Astrocyte of the cerebellum (primary cell): ENCODE data around the gene FAM221B.

ENCODE experiments used
- DNase-seq: peaks from one replicate; pipeline ENCODE4 v3.0.0-alpha.2; 2011; ENCODE audit warnings: low read depth
- H3K4me3 ChIP-seq: 2 replicates; pipeline ENCODE4 v1.5.1; 2011; ENCODE audit warnings: mild to moderate bottlenecking, low read depth, low read length, moderate library complexity
- CTCF ChIP-seq: IDR thresholded peaks from 2 replicates; pipeline ENCODE4 v1.5.1; 2012; ENCODE audit warnings: low read length, low read depth, moderate library complexity, mild to moderate bottlenecking; ENCODE audit errors: missing control alignments
- in situ Hi-C: cut with HindIII; loops from 2 replicates; pipeline ENCODE4 v1.10.0; 2017; ENCODE audit warnings: low sequenced_read_pairs

Gene FAM221B

GRCh38 chr9:35791297-35791921, 37.1 kb downstream of the FAM221B start, which contains the start of gene NPR2:
NPR2 (plus strand) TSS chr9:35791591; CDS start chr9:35792409, 818 bp downstream.
- TF ChIP-seq CTCF: no peak
- in situ Hi-C loops: no loop called here
- H3K4me3 ChIP-seq: peak within 1 kb of the TSS; percentile 46
- no peak for DNase-seq

GRCh38 chr9:35790385-35791296, 37.9 kb downstream of the FAM221B start:
- peak; percentile 83 for TF ChIP-seq CTCF
- DNase-seq: peak; percentile 73
- in situ Hi-C loops: no loop called here
- H3K4me3 ChIP-seq: peak overlapping the region; percentile 46

- H3K4me3 ChIP-seq: no peak overlapping the region
- no peak for DNase-seq
- in situ Hi-C loops: no loop called here
- no peak for TF ChIP-seq CTCF
Measured at GRCh38 chr9:35790025-35790384, 38.5 kb downstream of the FAM221B start.

- DNase-seq: no peak
- in situ Hi-C loops: no loop called here
- no peak for TF ChIP-seq CTCF
- no peak overlapping the region for H3K4me3 ChIP-seq
Measured at GRCh38 chr9:35789541-35789940, 39.0 kb downstream of the FAM221B start.

- H3K4me3 ChIP-seq: no peak overlapping the region
- DNase-seq: no peak
- TF ChIP-seq CTCF: no peak
- in situ Hi-C loops: no loop called here
Measured at GRCh38 chr9:35783418-35783817, 45.1 kb downstream of the FAM221B start.

GRCh38 chr9:35781066-35781465, 47.5 kb downstream of the FAM221B start:
- no peak for TF ChIP-seq CTCF
- in situ Hi-C loops: no loop called here
- DNase-seq: no peak
- H3K4me3 ChIP-seq: no peak overlapping the region
